Urothelium cell line (cell line): Measurements from ENCODE around the gene GPC6.

ENCODE experiments used
- DNase-seq: peaks from one replicate; pipeline ENCODE4 v3.0.0; 2011; ENCODE audit warnings: low spot score, mixed read lengths
- FAIRE-seq: peaks from 2 replicates; lab custom pipeline; 2011; peaks lifted over from hg19 to GRCh38; lab: Jason Lieb, UNC

The GPC6 gene

DNA sequence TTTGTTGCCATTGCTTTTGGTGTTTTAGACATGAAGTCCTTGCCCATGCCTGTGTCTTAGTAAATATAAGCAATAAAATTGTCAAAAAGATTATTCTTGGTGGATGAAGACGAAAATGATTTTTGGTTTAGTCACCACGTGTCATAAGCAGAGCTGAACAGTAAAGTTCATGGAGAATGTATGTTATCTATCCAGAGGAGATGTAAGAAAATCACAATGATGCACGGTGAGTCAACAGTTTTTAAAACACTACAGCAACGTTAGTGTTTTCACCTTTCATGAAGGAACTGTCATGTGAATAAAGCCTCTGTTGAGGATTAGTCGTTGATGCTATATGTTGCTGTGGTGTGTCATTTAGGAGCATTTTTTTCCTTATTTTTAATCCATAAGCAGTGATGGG is 137.6 kb downstream of the GPC6 start:
- FAIRE-seq, result no peak

DNA sequence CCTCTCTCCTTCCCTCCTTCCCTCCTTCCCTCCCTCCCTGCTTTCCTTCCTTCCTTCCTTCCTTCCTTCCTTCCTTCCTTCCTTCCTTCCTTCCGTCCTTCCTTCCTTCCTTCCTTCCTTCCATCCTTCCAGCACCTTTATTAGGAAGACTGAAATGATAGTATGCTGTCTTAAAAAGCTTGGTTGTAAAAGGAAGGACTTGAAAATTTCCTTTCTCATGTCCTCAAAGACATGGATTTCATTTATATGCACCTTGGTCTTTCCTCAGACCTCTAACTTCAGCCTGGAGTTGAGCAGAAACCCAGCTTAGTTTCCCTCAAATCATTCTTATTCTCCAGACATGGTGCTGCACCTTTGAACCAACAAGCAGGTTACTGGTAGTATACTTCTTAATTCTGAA is 141.7 kb downstream of the GPC6 start:
- no peak for FAIRE-seq

More for the DNA sequence above, 137.6 kb downstream of the GPC6 start:
- no peak for DNase-seq

DNA sequence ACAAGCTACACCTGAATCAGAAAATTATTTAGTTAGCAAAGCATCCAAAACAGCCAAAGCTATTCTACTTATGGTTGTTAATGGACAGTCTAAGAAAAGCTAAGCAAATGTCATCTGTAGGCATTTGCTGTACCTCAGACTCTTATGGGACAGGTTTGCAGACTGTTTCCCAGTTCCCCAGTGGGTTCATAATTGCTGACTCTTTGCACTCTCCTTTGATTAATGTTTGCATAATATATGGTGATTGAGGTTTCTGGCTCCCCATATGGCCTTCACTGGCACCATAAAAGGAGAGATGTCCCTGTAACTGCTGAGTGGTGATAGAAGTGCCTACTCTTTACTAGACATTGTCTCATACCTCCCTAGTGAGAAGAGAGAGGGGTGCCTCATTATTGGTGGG is 142.1 kb downstream of the GPC6 start:
- FAIRE-seq (no peak), DNase-seq (no peak)

More for the DNA sequence above, 141.7 kb downstream of the GPC6 start:
- no peak for DNase-seq

DNA sequence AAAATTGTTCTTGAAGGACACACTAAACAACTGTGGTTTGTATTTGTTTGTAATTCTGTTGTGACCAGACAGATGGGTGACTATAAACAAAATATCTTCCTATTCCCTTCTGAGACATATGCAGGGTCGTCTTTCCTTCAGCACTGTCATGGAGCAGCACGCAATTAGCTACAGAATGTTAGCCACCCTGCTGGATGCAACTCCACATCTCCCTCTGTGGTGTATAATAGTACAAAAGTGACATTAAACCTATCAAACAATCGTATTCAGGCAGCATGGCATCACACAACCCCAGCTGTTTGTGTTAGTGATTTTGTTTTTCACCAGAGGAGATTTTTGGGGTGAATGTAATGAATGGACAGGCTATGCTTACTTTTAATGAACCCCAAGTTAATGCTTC is 146.2 kb downstream of the GPC6 start:
- FAIRE-seq, result no peak
- DNase-seq, result no peak

DNA sequence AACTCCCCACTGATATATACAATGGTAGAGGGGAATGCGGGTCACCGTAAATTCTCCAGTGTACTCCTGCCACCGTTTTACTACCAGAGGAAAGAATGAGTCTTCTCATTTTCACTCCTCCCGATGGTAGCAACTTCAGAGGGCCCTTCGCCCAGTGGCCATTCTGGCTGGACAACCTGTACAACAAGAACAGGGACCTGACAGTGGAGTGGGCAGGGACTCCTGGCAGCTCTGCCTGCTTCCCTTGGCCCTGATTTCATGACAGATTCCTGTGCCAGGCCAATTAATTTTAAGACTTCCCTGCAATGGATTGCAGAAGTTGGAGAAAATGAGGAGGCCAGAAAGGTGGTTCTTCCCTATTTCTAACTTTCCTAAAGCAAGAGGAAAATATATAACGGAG is 148.9 kb downstream of the GPC6 start:
- FAIRE-seq (no peak), DNase-seq (no peak)

DNA sequence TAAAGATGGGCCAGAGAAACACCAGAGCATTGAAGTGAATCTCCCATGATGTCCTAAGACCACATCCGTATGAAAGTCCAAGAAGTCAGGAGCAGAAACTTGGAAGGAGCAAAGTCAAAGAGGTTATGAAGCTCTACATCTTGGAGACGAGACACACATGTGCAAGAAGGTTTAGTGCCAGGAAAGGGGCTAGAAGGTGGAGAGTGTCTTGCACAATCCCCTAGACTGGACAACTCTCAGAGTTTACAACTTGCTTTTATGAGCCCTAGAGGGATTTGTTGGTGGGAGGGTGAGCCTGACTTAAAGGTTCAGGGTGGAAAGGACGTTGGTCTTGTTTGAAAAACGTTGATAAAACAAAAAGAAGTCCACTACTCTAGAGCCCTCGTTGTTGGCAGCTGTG is 150.6 kb downstream of the GPC6 start:
- DNase-seq, result no peak
- no peak for FAIRE-seq

DNA sequence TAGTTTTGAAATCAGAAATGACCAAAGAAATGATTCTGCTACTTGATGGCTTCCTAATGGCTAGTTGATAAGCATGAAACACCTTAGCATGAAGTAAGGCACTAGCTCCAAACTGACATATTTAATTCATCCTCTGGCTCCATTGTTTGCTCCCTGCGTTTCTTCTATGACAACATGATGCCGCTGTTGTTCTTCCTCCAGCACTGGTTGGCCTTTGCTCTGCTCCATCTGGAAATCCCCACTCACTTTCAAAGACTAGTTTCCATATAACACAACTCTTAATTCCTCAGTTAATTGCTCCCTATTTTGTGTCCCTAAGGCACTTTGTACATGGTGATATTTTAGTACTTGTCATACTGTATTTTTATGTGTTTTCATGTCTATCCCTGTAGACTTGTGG is 151.6 kb downstream of the GPC6 start:
- no peak for DNase-seq
- FAIRE-seq, result no peak

DNA sequence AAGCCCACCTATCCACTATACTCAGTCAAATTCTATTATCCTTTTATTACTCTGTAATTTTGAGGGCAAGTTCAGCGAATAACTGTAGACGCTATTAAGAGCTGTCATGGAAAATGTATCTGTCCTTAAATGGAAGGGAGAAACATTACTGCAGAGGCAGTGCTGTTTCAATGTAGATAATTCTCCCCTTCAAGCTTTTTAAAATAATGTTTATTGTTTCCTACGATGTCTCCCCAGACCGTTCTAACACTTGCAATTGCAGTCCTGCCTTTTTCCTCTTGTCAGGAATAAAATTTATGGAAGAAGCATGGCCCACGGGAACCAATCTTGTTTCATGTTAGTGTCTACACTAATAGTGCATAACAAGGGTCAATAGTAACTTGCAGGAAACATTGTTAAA is 159.5 kb downstream of the GPC6 start:
- no peak for FAIRE-seq
- no peak for DNase-seq

DNA sequence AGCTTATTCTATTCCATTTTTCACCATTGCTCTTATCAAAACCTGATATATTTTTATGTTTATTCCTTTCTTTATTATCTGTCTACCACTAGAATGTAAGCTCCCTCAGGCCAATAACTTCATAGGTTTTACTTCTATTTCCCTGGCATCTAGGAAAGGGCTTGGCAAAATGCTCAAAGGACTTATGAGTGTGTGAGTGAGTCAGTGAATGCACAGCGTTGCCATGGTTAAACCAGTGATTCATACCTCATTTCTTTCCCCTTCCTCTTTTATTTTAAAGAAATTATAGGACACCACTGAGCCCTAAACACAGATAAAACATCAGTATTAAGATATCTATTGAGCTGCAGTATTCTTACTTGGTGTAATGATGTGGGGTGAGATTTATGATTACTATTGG is 162.1 kb downstream of the GPC6 start:
- DNase-seq (no peak), FAIRE-seq (no peak)

DNA sequence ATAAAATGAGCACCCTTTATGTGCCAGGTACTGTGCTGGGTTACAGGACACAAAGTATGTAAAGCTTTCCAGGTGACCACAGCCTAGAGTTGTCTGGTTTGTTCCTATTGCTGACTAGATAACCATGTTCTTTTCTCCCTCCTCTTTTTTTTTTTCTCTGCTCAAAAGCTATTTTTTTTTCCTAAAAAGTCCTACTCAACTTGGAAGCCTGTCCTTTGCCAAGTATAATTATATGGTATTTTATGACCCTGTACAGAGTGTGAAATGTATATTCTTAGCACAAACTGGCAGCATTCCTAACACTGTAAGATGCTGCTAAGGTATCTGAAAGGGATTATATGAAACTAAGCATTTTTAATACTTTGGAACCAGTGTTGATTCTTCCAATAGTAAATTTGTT is 171.0 kb downstream of the GPC6 start:
- FAIRE-seq (no peak), DNase-seq (no peak)

DNA sequence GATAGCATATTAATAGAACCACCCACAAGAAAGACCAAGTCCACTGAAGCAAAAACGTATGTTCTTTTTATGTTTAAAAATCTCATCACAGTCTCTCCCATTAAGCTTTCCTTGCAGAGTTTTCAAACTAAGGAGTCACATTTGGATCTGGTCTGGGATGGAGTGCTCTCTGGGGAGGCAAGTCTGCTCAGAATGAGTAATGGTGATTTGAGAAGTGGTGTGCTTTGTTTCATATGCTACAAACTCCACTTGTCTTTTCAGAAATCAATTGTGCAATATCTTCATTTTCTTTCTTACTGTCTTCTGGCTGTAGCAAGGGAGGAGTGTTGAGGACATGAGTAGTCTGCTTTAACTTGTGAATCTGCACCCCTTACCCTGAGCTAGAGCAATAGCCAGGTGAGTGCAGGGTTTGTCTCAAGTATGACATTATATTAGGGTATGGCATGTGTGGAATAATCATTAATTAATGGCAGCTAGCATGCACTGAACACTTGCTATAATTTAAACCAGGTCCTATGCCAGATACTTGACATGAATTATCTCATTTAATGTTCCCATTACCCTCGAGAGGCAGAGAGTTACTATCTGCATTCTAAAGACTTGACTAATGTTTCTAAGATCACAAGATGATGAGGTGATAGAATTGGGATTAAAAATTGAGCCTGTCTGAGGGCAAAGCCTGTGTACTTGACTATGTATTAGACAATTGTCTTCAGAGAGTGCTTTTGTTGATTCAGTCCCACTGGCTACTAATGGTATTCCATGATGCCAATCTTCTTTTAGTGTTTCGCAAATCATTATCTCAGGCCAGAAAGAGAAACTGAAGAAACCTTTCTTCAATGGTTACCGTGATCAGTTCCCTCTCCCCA is 171.8 kb downstream of the GPC6 start:
- DNase-seq (no peak), FAIRE-seq (no peak)

DNA sequence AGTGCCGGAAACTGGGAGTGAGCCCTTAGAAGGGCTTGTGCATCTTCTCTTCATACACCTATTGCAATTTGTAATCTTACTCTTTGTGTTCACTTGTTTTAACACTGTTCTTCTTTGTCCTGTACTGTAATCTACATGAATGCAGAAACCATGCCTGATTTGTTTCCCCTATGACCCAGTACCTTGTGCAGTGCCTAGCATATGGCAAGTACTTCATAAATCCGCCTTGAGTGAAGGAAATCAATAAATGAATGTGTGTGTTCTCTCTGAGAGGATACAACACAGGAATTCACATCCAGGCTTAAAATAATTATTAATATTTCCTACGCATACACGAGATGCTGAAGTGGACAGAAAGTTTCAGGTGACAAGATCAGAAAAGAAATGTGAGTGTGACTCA is 172.6 kb downstream of the GPC6 start:
- no peak for FAIRE-seq
- no peak for DNase-seq

DNA sequence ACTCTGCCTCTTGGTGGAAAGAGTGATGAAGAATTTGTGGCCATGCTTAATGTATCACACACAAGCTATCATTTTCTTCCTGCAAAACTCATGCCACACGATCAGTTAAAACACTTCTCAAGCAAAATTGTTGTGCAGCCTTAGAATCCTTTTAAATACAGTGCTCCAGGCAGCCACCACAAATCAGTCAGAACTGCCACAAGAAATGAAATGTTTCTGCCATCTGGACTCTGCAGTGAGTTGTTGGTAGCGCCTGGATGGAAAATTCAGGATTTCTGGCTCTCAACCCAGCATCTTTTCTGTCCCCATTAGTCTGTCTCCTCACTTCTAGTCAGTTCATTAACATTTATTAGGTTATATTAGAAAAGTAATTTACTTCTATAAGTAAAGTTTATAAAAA is 179.5 kb downstream of the GPC6 start:
- no peak for FAIRE-seq

DNA sequence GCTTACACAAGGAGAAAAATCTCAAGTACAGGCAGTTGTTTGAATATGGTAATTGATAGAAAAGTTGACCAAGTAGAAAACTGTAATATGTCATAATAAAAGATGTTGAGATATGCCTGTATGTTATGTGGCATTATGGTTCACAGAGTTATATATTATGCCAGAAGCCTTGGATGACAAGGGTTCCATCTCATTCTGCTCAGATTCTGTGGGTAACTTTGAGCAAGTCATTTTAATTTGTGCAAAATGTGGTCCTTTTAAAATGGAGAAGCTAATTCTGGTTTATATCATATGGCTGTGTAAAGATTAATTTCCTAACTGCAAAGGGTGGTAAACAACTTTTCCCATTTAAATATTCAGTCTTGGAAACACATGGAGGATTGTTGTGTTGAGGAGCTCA is 180.9 kb downstream of the GPC6 start:
- DNase-seq (no peak), FAIRE-seq (no peak)

More for the DNA sequence above, 179.5 kb downstream of the GPC6 start:
- DNase-seq, result no peak

DNA sequence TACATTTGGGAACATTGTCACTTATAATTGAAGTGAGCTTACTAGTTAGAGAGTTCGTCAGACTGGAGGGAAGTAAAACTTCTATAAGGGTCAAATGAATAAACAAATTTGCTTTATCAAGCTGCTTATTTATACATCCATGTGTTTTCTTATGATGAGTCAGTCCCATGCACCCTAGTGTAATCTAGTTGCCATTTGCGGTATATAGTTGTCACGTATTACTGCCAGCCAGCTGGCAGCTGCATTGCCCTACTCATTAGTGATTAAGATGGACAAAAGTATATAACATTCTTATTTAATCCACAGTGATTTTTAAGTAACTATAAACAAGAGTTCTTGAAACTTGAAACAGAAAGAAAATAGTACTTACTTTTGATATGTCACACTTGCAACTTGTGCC is 182.4 kb downstream of the GPC6 start:
- FAIRE-seq, result no peak
- no peak for DNase-seq

DNA sequence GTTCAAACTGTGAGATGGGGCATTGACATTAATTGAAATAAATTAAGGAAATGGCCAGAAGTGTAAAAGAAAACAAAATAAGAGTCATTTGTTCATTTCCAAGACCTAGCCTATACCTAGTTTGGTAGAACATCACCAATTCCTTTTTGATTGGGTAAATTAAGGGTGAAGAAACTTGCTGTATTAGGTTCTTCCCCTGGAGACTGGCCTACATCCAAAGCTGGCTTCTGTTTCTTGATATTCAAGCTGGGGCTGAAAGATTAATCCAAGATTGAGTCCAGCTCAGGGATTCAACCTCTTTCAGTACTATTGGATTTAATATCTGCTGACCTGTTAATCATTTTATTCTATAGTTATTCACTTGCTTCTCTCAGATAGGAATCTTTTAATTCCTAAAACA is 183.2 kb downstream of the GPC6 start:
- FAIRE-seq (no peak), DNase-seq (no peak)

DNA sequence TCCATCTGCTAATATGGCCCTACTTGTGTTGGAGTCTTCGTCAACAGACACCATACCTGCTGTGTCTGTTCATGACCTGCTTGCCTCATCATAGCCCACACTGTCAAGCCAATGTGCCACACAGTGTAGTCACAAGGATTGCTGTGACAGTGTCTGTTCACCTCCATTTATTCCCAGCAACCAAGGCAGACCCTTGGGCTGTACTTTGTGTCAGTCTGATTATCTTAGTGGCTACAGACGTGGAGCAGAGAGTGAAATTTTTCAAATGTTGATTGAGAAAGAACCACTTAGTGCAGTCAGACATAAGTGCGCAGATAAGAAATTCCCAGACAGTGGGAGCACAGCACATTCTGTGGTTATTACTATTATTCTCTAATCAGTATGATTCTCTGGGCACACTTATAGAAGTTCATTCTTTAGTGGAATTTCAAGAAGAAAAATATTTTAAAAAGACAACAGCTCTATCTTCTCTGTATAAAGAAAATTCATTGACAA is 184.6 kb downstream of the GPC6 start:
- no peak for FAIRE-seq
- no peak for DNase-seq

DNA sequence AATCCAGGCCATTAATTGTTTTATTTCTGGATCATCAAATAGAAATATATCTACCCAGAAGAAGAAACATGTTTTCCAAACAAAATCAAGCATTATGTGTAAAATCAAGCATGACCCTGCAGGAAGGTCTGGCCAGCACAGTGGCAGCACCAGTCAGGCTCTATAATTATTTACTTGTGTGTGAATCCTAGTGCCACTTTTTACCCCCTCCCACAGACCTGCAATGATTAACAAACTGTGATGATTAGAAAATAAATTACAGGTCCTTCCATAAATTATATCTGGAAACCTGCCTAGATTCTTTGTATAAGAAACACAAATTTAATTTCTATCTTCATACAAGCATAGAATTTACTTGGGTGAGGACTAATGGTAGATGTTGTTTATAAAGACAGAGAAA is 186.1 kb downstream of the GPC6 start:
- no peak for DNase-seq
- FAIRE-seq, result no peak

DNA sequence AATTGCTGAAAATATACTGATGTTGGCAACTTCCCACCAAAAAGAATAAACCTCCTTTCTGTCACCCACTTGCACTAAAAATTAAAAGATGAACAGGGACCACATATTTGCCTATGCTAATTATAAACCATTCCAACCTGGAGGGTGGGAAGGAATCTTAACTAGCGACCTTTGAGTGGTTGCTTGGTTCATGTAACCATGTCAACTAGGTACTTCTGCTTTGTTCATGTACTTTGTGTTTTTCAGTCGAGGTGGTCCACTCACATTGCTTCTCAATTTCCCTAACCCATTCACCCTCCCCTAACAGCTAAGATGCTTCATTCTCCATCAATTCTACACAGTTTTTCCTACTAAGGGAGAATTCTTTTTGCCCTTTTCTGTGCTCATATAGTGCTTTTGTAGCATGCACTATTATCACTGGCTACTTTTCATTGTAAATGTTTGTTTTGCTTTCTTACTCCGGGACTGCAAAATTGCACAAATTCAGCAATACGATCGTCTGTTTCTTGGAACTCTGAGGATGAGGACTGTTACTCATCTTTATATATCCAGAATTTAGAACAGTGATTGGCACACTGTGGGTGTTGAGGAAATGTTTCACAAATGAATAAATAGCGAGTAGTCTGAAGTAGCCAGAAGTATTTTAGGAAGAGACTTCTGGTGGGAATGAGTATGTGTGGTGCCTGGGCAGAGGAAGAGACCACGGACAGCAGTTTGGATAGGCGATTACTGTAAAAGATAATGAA is 187.5 kb downstream of the GPC6 start:
- no peak for FAIRE-seq
- no peak for DNase-seq

DNA sequence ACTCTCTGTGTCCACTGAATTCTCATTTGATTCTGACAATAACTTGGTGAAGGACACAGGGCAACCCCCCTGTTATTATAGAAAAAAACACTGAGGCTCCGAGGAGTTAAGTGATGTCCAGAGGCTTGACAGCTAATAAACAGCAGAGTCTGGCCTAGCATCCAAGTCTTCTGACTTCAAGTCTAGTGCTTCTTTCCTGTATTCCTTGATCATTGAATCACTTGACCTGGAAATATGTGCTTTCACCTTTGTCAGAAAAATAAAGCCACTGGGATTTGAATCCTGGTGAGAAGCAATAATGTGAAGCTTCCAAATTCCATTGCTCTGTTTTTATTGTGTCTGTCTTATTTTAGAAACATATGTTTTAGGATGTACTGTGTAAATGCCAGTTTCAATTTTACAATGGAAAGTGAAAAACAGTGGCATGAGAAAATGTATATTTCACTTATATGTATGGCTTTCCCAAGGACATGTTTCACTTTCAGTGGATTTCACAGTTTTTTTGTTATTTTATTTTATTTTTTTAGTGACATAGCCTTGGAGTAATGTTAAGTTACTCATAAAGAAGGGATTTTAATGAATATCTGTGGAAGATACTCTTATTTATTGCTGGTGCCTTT is 190.2 kb downstream of the GPC6 start:
- DNase-seq, result no peak
- FAIRE-seq, result no peak

DNA sequence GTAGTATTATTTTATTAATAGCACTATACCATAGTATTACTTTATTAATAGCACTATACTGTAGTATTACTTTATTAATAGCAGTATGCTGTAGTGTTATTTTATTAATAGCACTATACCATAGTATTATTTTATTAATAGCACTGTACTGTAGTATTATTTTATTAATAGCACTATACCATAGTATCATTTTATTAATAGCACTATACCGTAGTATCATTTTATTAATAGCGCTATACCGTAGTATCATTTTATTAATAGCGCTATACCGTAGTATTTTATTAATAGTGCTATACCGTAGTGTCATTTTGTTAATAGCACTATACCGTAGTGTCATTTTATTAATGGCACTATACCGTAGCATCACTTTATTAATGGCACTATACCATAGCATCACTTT is 191.8 kb downstream of the GPC6 start:
- DNase-seq (no peak), FAIRE-seq (no peak)

DNA sequence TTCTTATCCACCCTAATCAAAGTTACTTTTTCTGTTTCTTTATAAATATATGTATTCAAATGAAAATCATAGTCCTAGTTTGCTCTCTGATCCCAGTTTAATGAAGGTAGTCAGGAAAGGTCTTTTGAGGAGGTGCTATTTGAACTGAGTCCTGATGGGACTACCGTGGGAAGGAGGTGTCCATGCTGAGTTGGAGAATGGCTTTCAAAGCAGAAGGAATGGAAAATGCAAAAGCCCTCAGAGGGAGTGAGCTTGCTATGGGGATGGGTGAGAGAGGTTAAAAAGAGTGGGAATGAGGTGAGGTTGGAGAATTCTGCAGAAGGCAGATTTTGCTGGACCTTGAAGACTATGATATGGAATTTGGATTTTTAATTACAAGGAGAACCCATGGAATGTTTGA is 193.6 kb downstream of the GPC6 start:
- no peak for DNase-seq
- FAIRE-seq, result no peak
